GM06990 (cell line): ENCODE data around the gene PMEL.

Experiments used
- DNase-seq: peaks from one replicate; pipeline ENCODE4 v3.0.0-alpha.2; 2011; ENCODE audit not compliant: insufficient read length; ENCODE audit errors: extremely low read depth
- H3K27me3 ChIP-seq: replicated peaks from 2 replicates; pipeline ENCODE4 v1.6.0; 2011; ENCODE audit warnings: low read length; ENCODE audit not compliant: control insufficient read depth, insufficient read depth
- H3K36me3 ChIP-seq: 2 replicates; pipeline ENCODE4 v1.5.1; 2011; ENCODE audit warnings: low read length; ENCODE audit not compliant: control insufficient read depth, insufficient read depth
- H3K4me3 ChIP-seq: replicated peaks from 2 replicates; pipeline ENCODE4 v1.5.1; 2011; ENCODE audit warnings: low read depth, mild to moderate bottlenecking, control low read depth, low read length
- TF ChIP-seq, protein P1 (sequence below): IDR thresholded peaks from 2 replicates; pipeline ENCODE4 v1.5.1; 2011; ENCODE audit warnings: low read length, control low read depth, mild to moderate bottlenecking, inconsistent platforms; ENCODE audit not compliant: insufficient read depth, poor library complexity, severe bottlenecking

Gene PMEL

DNA sequence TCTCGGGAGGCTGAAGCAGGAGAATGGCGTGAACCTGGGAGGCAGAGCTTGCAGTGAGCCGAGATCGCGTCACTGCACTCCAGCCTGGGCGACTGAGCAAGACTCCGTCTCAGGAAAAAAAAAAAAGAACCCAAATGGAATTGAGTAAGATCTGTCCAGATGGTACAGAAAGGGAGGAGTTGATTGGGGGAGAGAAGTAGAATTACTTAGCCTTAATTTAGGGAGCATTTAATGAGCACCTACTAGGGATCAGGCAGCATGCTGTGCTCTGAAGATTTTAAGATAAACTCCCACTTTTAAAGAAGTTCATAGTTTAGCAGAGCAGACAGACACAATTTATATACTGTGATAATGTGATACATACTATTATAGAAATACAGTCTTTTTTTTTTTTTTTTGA lies 12.6 kb upstream of the PMEL start:
- peaks cover 6% of the 10 kb centered on the region for H3K36me3 ChIP-seq
- no peaks in the 10 kb centered on the region for H3K27me3 ChIP-seq
- TF ChIP-seq, protein P1, sequence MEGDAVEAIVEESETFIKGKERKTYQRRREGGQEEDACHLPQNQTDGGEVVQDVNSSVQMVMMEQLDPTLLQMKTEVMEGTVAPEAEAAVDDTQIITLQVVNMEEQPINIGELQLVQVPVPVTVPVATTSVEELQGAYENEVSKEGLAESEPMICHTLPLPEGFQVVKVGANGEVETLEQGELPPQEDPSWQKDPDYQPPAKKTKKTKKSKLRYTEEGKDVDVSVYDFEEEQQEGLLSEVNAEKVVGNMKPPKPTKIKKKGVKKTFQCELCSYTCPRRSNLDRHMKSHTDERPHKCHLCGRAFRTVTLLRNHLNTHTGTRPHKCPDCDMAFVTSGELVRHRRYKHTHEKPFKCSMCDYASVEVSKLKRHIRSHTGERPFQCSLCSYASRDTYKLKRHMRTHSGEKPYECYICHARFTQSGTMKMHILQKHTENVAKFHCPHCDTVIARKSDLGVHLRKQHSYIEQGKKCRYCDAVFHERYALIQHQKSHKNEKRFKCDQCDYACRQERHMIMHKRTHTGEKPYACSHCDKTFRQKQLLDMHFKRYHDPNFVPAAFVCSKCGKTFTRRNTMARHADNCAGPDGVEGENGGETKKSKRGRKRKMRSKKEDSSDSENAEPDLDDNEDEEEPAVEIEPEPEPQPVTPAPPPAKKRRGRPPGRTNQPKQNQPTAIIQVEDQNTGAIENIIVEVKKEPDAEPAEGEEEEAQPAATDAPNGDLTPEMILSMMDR, result no peak
- no peak for DNase-seq
- H3K4me3 ChIP-seq, result no peak overlapping the region

DNA sequence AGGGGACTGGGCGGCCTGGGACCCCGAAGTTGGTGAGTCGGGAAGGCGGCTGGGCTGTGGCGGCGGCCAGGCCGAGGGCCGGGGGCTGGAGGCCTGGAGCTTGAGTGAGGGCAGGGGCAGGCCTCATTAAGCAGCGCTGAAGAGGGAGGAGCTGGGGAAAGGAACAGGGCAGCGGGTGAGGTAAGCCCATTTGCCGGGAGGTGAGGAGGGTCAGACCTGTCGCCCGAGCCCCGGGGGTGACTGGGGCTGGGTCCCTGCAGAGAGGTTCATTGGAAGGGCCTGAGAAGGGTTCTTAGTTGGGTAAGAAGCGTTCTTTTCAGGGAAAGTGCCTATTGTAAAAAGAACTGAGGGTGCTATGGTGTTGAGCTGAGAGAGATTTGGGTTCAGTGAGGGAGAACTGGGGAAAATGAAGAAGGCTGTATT lies 8.5 kb upstream of the PMEL start:
- DNase-seq, result no peak
- Histone ChIP-seq H3K4me3 (peak overlapping the region; percentile 92), H3K36me3 (peaks cover 6% of the 10 kb centered on the region), H3K27me3 (no peaks in the 10 kb centered on the region)
- TF ChIP-seq, protein P1, result no peak

DNA sequence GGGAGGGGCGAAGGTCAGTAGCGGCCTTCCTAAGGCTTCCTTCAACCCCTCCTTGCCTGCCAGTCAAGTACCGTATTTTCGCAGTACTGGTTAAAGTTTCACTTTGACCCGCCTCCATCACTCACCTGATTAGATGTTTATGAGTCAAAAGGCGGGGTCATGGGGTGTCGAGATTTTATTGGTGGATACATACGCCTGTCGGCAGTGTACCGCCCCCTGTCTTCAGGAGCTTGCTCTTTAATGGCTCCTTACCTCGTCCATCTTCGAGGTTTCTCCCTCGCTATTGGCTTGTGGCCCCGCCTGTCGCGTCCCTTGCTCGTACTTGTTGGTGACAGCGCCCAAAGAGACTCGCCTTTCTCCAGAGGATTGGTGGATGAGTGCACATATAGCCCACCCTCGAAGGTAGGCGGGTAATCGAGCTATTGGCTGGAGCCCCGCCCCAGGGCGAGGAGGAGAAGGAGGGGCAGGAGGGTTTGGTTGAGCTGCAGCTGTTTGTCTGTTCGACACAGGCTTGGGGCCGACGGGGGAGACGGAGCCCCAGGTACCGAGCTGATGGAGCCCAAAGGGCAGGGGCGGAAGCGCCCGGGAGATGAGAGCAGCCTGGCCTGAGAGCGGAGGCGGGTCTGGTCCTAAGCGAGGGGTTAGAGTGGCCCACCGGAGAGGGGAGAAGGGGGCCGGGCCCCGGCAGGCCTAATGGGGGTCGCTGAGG lies 7.9 kb upstream of the PMEL start, which contains the start of gene RAB5B:
Gene RAB5B, plus strand, starts transcription at position 480 of the 709 bp plus-strand sequence. CDS start 12,883 bp downstream, outside the sequence.
- H3K36me3 ChIP-seq, result peaks cover 5% of the 10 kb centered on the region
- no peaks in the 10 kb centered on the region for H3K27me3 ChIP-seq
- peak; percentile 94 for DNase-seq
- TF ChIP-seq, protein P1, result no peak
- peak within 1 kb of the TSS; percentile 92 for H3K4me3 ChIP-seq

DNA sequence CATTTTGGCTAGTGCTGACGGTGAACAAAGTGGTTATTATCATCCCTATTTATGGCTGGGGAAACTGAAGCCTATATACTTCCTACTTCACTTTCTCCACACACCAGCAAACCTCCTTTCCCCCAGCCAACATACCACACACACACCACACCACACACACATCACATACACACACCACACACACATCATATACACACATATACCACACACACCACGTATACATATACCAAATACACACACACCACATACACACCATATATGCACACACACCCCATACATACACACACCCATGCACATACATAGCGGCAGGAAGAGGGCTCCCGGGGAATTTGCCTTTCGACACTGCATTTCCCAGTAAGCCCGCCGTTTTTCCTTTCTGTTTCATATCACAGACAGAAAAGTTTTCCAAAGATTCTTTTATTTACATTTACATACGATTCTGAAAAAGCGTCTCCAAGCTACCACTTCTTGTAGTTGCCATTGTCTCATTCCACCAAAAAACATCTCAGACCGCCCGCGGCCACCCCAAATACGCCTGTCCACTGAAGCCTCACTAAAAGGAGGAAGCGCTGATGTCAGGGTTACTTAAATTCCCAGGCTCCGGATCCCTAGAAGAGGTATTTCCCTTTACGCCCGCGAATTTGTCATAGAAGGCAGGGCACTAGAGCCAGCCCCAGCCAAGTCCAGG lies 7.2 kb upstream of the PMEL start:
- TF ChIP-seq, protein P1, result no peak
- H3K36me3 ChIP-seq, result peaks cover 5% of the 10 kb centered on the region
- peak overlapping the region; percentile 77 for H3K4me3 ChIP-seq
- no peaks in the 10 kb centered on the region for H3K27me3 ChIP-seq
- no peak for DNase-seq

DNA sequence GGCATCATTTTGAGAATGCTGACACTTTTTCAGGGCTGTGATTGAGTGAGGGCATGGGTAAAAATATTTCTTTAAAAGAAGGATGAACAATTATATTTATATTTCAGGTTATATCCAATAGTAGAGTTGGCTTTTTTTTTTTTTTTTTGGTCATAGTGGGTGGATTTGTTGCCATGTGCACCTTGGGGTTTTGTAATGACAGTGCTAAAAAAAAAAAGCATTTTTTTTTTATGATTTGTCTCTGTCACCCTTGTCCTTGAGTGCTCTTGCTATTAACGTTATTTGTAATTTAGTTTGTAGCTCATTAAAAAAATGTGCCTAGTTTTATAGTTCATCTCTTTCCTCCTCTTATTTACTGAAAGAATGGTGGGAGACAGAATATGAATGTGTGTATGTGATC lies 6.6 kb upstream of the PMEL start:
- no peaks in the 10 kb centered on the region for H3K27me3 ChIP-seq
- peaks cover 5% of the 10 kb centered on the region for H3K36me3 ChIP-seq
- peak overlapping the region; percentile 77 for H3K4me3 ChIP-seq
- TF ChIP-seq, protein P1, result no peak
- no peak for DNase-seq
